GM19324 (cell line): ENCODE data around the gene SCLY.
"Not testable (repeated sequence)": the region's sequence is repeated elsewhere in the genome, so short reads cannot be mapped to it uniquely, and the experiment has no call there.

Experiments used
- ATAC-seq: cut with Tn5 transposase; IDR thresholded peaks from one replicate; pipeline ENCODE4 v1.9.1; 2021; ENCODE audit warnings: mild to moderate bottlenecking, moderate library complexity; ENCODE audit not compliant: unreplicated experiment, low FRiP score

Gene SCLY

GRCh38 chr2:238039985-238040384 lies 20.8 kb upstream of the SCLY start:
- no peak for ATAC-seq

DNA sequence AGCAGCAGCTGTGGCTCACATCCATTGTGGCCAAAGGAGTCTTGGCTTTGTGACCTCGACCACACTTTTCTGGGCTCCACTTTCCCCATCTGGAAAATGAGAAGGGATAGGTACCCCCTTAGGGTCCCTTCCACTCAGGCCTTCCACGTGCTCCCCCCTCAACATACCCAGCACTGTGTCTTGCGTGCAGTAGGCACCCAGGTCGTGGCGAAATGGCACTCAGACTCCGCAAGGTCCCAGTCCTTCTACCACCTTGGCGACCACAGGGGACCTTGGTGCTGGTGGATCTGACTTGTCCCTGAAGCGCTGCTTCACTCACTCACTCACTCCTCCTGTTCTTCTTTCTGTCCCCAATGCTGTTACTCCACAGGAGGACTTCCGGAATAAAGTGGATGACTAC lies 19.9 kb upstream of the SCLY start:
- no peak for ATAC-seq

GRCh38 chr2:238042090-238042489 lies 18.7 kb upstream of the SCLY start:
- ATAC-seq = no peak

DNA sequence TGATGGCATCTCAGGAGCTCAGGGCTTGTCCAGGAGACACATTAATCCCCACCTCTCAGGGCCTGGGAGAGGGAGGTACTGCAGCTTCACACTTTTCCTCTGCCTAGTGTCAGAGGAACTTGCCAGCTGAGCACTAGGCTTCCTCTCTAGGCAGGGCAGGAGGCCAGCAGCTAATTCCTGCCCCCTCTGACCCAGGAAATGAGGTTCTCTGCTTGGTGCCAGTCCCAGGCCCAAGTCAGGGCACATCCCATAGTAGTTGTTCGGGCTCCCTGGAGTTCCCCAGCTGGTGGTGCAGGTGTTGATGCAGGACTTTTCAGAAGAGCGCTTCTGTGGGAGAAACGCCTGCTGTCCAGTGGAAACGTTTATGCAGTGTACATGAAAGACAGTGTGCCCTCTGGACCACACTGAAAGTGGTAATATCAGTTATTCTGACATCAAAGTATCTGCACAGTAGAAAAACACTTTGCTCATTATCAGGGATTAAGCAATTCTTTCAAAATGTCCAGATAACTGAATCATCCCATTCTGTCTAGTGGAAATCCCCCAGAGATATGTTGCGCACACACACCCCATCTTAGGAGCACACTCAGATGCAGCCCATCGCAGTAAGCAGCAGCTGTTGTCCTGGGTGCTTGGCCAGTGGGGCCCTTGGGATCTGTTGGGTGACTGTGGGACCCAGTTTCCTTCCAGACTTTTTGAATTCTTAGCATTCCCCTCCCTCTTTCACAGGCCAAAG lies 17.8 kb upstream of the SCLY start:
- no peak for ATAC-seq

DNA sequence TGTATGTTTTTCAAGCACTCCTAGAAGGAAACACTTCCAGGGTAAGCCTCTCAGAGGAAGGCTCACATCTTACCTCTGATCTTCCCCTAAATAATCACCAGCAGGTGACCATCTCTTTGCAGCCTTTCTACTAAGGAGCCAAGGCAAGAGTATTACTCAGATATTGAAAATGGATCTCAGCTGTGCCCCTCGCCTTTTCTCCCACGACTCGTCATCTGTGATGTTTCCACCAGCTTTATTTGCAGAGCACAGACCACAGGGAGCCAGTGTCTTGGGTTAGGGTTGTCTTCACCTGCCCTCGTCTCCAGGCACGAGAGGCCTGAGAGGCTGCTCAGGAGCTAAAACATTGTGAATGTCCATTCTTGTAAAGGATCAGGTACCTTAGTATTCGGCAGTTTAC lies 16.9 kb upstream of the SCLY start:
- ATAC-seq = no peak

- ATAC-seq = no peak
Measured at GRCh38 chr2:238045575-238045974, 15.2 kb upstream of the SCLY start.

GRCh38 chr2:238046725-238047270 lies 14.0 kb upstream of the SCLY start:
- ATAC-seq = no peak

GRCh38 chr2:238053191-238053776 lies 7.5 kb upstream of the SCLY start:
- ATAC-seq = no peak

GRCh38 chr2:238055841-238056240 lies 5.0 kb upstream of the SCLY start:
- ATAC-seq = no peak

GRCh38 chr2:238057696-238058575 lies 2.9 kb upstream of the SCLY start:
- ATAC-seq = not testable (repeated sequence)

DNA sequence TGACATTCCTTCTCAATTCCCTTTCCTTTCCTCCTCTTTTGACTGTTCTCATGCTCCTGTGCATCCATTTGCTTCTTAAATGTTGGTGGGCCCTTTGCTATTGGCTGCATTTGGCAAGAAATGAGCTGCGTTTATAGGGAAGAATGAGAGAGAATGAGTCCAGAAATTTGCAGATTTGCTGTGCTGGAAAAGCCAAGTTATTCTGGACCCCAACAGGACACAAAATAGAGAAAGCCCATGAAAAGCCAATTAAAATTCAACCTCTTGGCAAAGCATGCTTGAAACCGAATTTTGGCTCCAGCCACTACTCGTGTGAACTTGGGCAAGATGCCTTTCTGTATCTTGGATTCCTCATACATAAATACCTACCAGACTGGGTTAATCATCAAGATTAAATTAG lies 1.3 kb upstream of the SCLY start:
- ATAC-seq = no peak

DNA sequence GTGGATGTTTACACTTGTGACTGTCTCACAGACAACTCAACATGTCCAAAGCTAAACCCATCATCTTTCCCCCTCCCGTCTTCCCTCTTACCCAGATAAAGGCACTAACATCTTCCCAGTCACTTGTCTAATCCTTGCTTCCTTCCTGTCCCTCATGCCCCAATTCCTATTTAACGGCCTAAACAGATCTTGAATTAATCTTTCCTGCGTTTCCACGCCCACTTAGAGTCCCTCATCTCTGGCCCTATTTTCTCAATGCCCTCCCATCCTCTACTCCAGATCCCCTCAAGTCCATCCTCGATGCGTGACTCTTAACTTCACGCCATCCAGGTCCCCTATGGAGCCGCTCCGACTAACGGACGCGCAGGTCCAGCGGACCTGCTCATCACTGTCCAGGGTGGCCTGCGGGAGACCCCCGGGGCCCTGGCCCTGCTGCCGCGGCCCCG lies 682 bp upstream of the SCLY start:
- no peak for ATAC-seq

GRCh38 chr2:238061315-238062202 lies 758 bp downstream of the SCLY start:
- peak; percentile 15 for ATAC-seq

DNA sequence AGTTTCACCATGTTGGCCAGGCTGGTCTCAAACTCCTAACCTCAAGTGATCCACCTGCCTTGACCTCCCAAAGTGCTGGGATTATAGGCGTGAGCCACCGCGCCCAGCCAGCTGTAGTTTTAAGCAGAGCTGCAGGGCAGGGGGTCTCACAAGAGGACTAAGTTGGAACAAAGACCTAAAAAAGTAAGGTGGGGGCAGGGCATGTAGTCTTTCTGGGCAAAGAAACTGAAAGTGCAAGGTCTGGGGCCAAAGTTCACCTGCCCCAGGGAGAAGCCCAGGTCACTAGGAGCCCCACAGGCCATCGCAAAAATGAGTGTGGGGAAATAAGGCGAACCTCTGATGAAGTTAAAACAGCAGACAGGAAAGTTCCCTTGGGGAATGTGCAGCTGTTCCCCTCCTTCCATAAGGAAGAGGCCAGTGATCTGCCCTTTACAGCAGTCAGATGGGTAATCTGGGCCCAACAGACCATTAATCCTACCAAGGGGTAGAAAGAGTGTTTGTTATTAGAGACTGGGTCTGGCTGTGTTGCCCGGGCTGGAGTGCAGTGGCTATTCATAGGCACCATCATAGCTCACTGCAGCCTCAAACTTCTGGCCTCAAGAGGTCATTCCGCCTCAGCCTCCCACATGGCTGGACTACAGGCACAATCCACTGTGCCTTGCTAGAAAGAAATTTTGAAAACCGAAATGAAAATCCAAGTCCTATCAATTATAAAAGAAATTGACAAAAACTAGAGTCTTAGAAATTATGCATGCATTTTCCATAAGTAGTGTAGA lies 2.8 kb downstream of the SCLY start:
- ATAC-seq = no peak

DNA sequence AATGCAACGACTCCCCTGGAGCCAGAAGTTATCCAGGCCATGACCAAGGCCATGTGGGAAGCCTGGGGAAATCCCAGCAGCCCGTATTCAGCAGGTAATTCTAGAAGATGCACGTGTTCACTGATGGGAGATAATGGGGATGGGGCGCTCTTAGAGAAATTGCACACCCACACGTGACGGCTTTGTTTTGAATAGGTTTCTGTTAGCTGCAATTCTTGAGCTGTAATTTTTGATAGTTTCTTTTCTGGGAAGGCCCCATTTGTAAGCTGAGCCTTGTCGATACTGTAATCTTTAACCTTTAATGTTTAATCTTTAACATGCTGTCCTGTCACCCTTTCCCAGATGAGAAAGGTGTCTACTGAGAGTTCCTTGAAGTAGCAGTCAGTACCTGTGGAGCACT lies 3.6 kb downstream of the SCLY start:
- no peak for ATAC-seq

GRCh38 chr2:238065071-238065846 lies 4.5 kb downstream of the SCLY start:
- ATAC-seq = no peak

DNA sequence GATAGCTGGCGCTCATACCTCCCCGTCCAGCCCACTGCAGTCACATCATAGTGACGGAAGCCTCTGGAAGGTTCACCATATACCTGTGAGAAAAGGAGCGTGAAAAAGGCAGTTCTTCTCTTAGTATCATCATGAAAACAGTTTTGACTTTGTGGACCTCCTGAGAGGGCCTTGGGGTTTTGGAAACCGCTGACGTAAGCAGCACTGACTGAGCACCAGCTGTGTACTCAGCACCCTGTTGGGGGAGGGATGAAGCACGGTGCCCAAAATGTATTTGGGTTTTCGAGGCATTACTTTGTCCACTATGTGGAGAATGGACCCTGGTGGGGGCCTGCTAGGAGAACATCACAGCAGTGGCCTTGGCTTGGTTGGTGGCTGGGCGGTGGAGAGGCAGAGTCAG lies 5.4 kb downstream of the SCLY start:
- ATAC-seq = no peak

DNA sequence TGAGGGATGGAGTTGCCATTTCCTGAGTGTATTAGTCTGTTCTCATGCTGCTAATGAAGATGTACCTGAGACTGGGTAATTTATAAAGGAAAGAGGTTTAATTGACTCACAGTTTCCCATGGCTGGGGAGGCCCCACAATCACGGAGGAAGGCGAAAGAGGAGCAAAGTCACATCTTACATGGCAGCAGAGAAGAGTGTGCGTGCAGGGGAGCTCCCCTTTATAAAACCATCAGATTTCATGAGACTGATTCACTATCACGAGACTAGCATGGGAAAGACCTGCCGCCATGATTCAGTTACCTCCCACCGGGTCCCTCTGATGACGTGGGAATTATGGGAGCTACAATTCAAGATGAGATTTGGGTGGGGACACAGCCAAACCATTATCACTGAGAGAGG lies 5.9 kb downstream of the SCLY start:
- ATAC-seq = not testable (repeated sequence)

DNA sequence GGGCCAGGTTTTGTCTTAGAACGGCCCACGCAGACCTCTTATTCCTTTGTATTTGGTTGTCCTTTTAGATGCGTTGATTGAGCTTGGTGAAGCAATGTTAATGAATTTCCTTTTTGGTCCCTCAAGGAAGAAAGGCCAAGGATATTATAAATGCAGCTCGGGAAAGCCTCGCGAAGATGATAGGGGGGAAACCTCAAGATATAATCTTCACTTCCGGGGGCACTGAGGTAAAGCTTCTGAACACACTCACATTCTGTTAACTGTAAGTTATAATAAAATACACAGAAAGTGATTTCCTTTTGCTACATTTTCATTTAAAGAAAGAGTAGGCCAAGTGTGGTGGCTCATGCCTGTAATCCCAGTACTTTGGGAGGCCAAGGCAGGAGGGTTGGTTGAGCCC lies 7.1 kb downstream of the SCLY start:
- no peak for ATAC-seq
